IMR-90 (cell line): Measurements from ENCODE around the gene RALGPS1.

Source experiments
- BHLHE40 ChIP-seq: fragments of 150-350 bp; IDR thresholded peaks from 2 replicates; pipeline ENCODE4 v1.6.1; 2016; ENCODE audit warnings: mild to moderate bottlenecking, low read depth, low read length
- CEBPB ChIP-seq: IDR thresholded peaks from 2 replicates; pipeline ENCODE4 v1.6.1; 2012; ENCODE audit warnings: low read depth, low read length, improper control_type of control experiment
- CHD1 ChIP-seq: IDR thresholded peaks from 2 replicates; pipeline ENCODE4 v1.6.1; 2012; ENCODE audit warnings: low read depth, low read length, improper control_type of control experiment
- MAFK ChIP-seq: IDR thresholded peaks from 2 replicates; pipeline ENCODE4 v1.6.1; 2012; ENCODE audit warnings: low read depth, low read length, improper control_type of control experiment
- MXI1 ChIP-seq: IDR thresholded peaks from 2 replicates; pipeline ENCODE4 v1.6.1; 2012; ENCODE audit warnings: low read depth, mild to moderate bottlenecking, low read length, moderate library complexity, borderline replicate concordance
- NFE2L2 ChIP-seq: fragments of 150-350 bp; IDR thresholded peaks from 2 replicates; pipeline ENCODE4 v1.6.1; 2016; ENCODE audit warnings: low read depth, mild to moderate bottlenecking, low read length
- POLR2A ChIP-seq: IDR thresholded peaks from 2 replicates; pipeline ENCODE4 v1.6.1; 2012; ENCODE audit warnings: mild to moderate bottlenecking, low read depth, low read length
- RAD21 ChIP-seq: IDR thresholded peaks from 2 replicates; pipeline ENCODE4 v1.6.1; 2012; ENCODE audit warnings: low read length, improper control_type of control experiment
- RCOR1 ChIP-seq: IDR thresholded peaks from 2 replicates; pipeline ENCODE4 v1.6.1; 2012; ENCODE audit warnings: mild to moderate bottlenecking, low read length, improper control_type of control experiment; ENCODE audit not compliant: insufficient replicate concordance
- RFX5 ChIP-seq: IDR thresholded peaks from 2 replicates; pipeline ENCODE4 v1.8.0; 2012; ENCODE audit warnings: low read depth, mild to moderate bottlenecking, low read length, moderate library complexity
- SMC3 ChIP-seq: fragments of 150-350 bp; IDR thresholded peaks from 2 replicates; pipeline ENCODE4 v1.6.1; 2016; ENCODE audit warnings: low read depth, mild to moderate bottlenecking, antibody characterized with exemption, low read length, moderate library complexity
- TF ChIP-seq, protein P1 (sequence below): conservative IDR thresholded peaks from 2 replicates; pipeline ENCODE4 v1.5.1; 2012; ENCODE audit warnings: mild to moderate bottlenecking, low read depth, low read length, improper control_type of control experiment
- TF ChIP-seq, protein P2 (sequence below): fragments of 150-350 bp; IDR thresholded peaks from 2 replicates; pipeline ENCODE4 v1.6.1; 2016; ENCODE audit warnings: low read depth, mild to moderate bottlenecking, low read length, moderate library complexity, borderline replicate concordance

DNA sequence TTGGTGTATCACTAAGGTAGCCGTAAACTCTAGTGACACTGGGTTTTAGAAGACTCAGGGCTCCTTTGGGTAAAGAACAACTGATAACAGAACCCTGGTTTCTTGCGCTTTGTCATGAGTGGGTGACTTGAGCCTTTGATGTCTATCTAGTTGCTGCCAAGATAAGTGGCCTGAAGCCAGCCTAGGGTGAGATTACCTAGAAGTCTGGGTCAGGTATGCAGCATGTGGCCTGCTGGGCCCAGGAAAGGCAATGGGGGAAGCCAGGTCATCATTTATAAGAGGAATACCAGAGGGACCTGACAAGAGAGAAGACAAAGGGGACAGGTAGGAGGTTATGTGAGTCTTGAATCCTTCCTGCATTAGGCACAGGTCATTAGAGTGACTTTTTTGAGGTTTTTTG lies 326.8 kb downstream of the RALGPS1 start:
- TF ChIP-seq, protein P1, sequence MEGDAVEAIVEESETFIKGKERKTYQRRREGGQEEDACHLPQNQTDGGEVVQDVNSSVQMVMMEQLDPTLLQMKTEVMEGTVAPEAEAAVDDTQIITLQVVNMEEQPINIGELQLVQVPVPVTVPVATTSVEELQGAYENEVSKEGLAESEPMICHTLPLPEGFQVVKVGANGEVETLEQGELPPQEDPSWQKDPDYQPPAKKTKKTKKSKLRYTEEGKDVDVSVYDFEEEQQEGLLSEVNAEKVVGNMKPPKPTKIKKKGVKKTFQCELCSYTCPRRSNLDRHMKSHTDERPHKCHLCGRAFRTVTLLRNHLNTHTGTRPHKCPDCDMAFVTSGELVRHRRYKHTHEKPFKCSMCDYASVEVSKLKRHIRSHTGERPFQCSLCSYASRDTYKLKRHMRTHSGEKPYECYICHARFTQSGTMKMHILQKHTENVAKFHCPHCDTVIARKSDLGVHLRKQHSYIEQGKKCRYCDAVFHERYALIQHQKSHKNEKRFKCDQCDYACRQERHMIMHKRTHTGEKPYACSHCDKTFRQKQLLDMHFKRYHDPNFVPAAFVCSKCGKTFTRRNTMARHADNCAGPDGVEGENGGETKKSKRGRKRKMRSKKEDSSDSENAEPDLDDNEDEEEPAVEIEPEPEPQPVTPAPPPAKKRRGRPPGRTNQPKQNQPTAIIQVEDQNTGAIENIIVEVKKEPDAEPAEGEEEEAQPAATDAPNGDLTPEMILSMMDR: no peak
- TF ChIP-seq POLR2A: no peak
- no peak for TF ChIP-seq CEBPB
- TF ChIP-seq MAFK: no peak
- TF ChIP-seq, protein P2, sequence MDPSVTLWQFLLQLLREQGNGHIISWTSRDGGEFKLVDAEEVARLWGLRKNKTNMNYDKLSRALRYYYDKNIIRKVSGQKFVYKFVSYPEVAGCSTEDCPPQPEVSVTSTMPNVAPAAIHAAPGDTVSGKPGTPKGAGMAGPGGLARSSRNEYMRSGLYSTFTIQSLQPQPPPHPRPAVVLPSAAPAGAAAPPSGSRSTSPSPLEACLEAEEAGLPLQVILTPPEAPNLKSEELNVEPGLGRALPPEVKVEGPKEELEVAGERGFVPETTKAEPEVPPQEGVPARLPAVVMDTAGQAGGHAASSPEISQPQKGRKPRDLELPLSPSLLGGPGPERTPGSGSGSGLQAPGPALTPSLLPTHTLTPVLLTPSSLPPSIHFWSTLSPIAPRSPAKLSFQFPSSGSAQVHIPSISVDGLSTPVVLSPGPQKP: no peak
- TF ChIP-seq RFX5: no peak
- TF ChIP-seq BHLHE40: no peak
- TF ChIP-seq MXI1: no peak
- TF ChIP-seq RAD21: no peak
- TF ChIP-seq SMC3: no peak
- TF ChIP-seq RCOR1: no peak
- no peak for TF ChIP-seq NFE2L2
- TF ChIP-seq CHD1: no peak
